GM12801 (cell line): ENCODE measurements around the gene AMFR.

Source experiments
- CTCF ChIP-seq: IDR thresholded peaks from one replicate; pipeline ENCODE4 v1.5.1; 2011; ENCODE audit warnings: control low read depth; ENCODE audit not compliant: insufficient read length; ENCODE audit errors: extremely low read depth

Gene AMFR

GRCh38 chr16:56348168-56349085 lies 76.9 kb downstream of the AMFR start:
- no peak for TF ChIP-seq CTCF

GRCh38 chr16:56347670-56348069 lies 77.7 kb downstream of the AMFR start:
- no peak for TF ChIP-seq CTCF

- TF ChIP-seq CTCF, result no peak
Observed at GRCh38 chr16:56347166-56347565, 78.2 kb downstream of the AMFR start.

- TF ChIP-seq CTCF, result no peak
Observed at GRCh38 chr16:56346131-56346890, 79.0 kb downstream of the AMFR start.

GRCh38 chr16:56345406-56346050 lies 79.8 kb downstream of the AMFR start:
- TF ChIP-seq CTCF, result no peak

GRCh38 chr16:56344518-56345405 lies 80.6 kb downstream of the AMFR start:
- no peak for TF ChIP-seq CTCF
